IPS-20b (cell line): ENCODE measurements around the gene PNKD.
A peak's percentile ranks its signal among the peaks of the same experiment; 100 is the strongest.

Source experiments
- H3K27ac ChIP-seq: one replicate; pipeline ENCODE4 v1.5.1; 2013; ENCODE audit warnings: low read length
- H3K27me3 ChIP-seq: 2 replicates; pipeline ENCODE4 v1.6.1; 2013; ENCODE audit warnings: mild to moderate bottlenecking, low read length, inconsistent platforms; ENCODE audit not compliant: insufficient read depth
- H3K36me3 ChIP-seq: 2 replicates; pipeline ENCODE4 v1.6.1; 2013; ENCODE audit warnings: low read depth, mild to moderate bottlenecking, inconsistent platforms, low read length, moderate library complexity; ENCODE audit not compliant: insufficient read depth
- H3K4me1 ChIP-seq: 2 replicates; pipeline ENCODE4 v1.6.1; 2013; ENCODE audit warnings: mild to moderate bottlenecking, control low read depth, inconsistent platforms, low read length, moderate library complexity; ENCODE audit not compliant: insufficient read depth
- H3K4me3 ChIP-seq: 2 replicates; pipeline ENCODE4 v1.5.1; 2013; ENCODE audit warnings: mild to moderate bottlenecking, low read length, inconsistent platforms
- H3K9ac ChIP-seq: 2 replicates; pipeline ENCODE4 v1.6.1; 2013; ENCODE audit warnings: low read depth, mild to moderate bottlenecking, inconsistent platforms, low read length, moderate library complexity
- H3K9me3 ChIP-seq: 2 replicates; pipeline ENCODE4 v1.6.1; 2013; ENCODE audit warnings: mild to moderate bottlenecking, low read depth, low read length, inconsistent platforms; ENCODE audit not compliant: insufficient read depth

Gene PNKD

GRCh38 chr2:218290316-218291261, 20.3 kb downstream of the PNKD start:
- Histone ChIP-seq H3K36me3 (no peaks in the 10 kb centered on the region), H3K9me3 (no peaks in the 10 kb centered on the region), H3K9ac (no peak overlapping the region), H3K4me1 (peaks cover 25% of the 10 kb centered on the region), H3K27ac (no peak overlapping the region), H3K4me3 (no peak overlapping the region), H3K27me3 (peaks cover 4% of the 10 kb centered on the region; the same call in 1 of the 2 replicates)

GRCh38 chr2:218291318-218292047, 21.2 kb downstream of the PNKD start:
- Histone ChIP-seq H3K4me3 (peak overlapping the region; percentile 78), H3K36me3 (no peaks in the 10 kb centered on the region), H3K27me3 (peaks cover 4% of the 10 kb centered on the region; the same call in 1 of the 2 replicates), H3K9me3 (no peaks in the 10 kb centered on the region), H3K4me1 (peaks cover 25% of the 10 kb centered on the region), H3K27ac (no peak overlapping the region), H3K9ac (peak overlapping the region; percentile 59; the same call in 1 of the 2 replicates)

- no peaks in the 10 kb centered on the region for H3K36me3 ChIP-seq
- peaks cover 20% of the 10 kb centered on the region for H3K4me1 ChIP-seq
- H3K9ac ChIP-seq: peak within 1 kb of the TSS; percentile 59; the same call in 1 of the 2 replicates
- H3K9me3 ChIP-seq: no peaks in the 10 kb centered on the region
- peak within 1 kb of the TSS; percentile 78 for H3K4me3 ChIP-seq
- no peak within 1 kb of the TSS for H3K27ac ChIP-seq
- H3K27me3 ChIP-seq: peaks cover 4% of the 10 kb centered on the region; the same call in 1 of the 2 replicates
Observed at GRCh38 chr2:218292048-218293014, 22.0 kb downstream of the PNKD start, which contains the start of gene TMBIM1. Gene TMBIM1, minus strand, starts transcription at chr2:218292503. Its CDS starts 10,362 bp downstream, at chr2:218282141.

- Histone ChIP-seq H3K27me3 (peaks cover 4% of the 10 kb centered on the region; the same call in 1 of the 2 replicates), H3K4me1 (peaks cover 20% of the 10 kb centered on the region), H3K36me3 (no peaks in the 10 kb centered on the region), H3K4me3 (no peak overlapping the region), H3K27ac (no peak overlapping the region), H3K9ac (no peak overlapping the region), H3K9me3 (no peaks in the 10 kb centered on the region)
Observed at GRCh38 chr2:218293715-218294429, 23.6 kb downstream of the PNKD start.

GRCh38 chr2:218294430-218295022, 24.2 kb downstream of the PNKD start:
- Histone ChIP-seq H3K27ac (no peak overlapping the region), H3K4me1 (peaks cover 20% of the 10 kb centered on the region), H3K4me3 (no peak overlapping the region), H3K9ac (no peak overlapping the region), H3K9me3 (no peaks in the 10 kb centered on the region), H3K27me3 (peaks cover 4% of the 10 kb centered on the region; the same call in 1 of the 2 replicates), H3K36me3 (no peaks in the 10 kb centered on the region)

GRCh38 chr2:218295029-218295428, 24.7 kb downstream of the PNKD start:
- Histone ChIP-seq H3K4me1 (peaks cover 16% of the 10 kb centered on the region), H3K9ac (no peak overlapping the region), H3K36me3 (no peaks in the 10 kb centered on the region), H3K27ac (no peak overlapping the region), H3K27me3 (peaks cover 4% of the 10 kb centered on the region; the same call in 1 of the 2 replicates), H3K9me3 (no peaks in the 10 kb centered on the region), H3K4me3 (no peak overlapping the region)

- H3K4me3 ChIP-seq: no peak overlapping the region
- H3K9me3 ChIP-seq: no peaks in the 10 kb centered on the region
- no peaks in the 10 kb centered on the region for H3K36me3 ChIP-seq
- peaks cover 14% of the 10 kb centered on the region; the same call in 1 of the 2 replicates for H3K4me1 ChIP-seq
- H3K9ac ChIP-seq: no peak overlapping the region
- H3K27me3 ChIP-seq: peaks cover 4% of the 10 kb centered on the region; the same call in 1 of the 2 replicates
- no peak overlapping the region for H3K27ac ChIP-seq
Observed at GRCh38 chr2:218296200-218296599, 25.9 kb downstream of the PNKD start.

- Histone ChIP-seq H3K4me3 (no peak overlapping the region), H3K4me1 (peaks cover 14% of the 10 kb centered on the region; the same call in 1 of the 2 replicates), H3K9me3 (no peaks in the 10 kb centered on the region), H3K27ac (no peak overlapping the region), H3K27me3 (peaks cover 4% of the 10 kb centered on the region; the same call in 1 of the 2 replicates), H3K36me3 (no peaks in the 10 kb centered on the region), H3K9ac (no peak overlapping the region)
Observed at GRCh38 chr2:218296847-218297246, 26.5 kb downstream of the PNKD start.

GRCh38 chr2:218298314-218298875, 28.1 kb downstream of the PNKD start:
- no peak overlapping the region for H3K27ac ChIP-seq
- H3K4me1 ChIP-seq: peaks cover 9% of the 10 kb centered on the region; the same call in 1 of the 2 replicates
- H3K27me3 ChIP-seq: no peaks in the 10 kb centered on the region
- H3K9ac ChIP-seq: no peak overlapping the region
- no peak overlapping the region for H3K4me3 ChIP-seq
- no peaks in the 10 kb centered on the region for H3K9me3 ChIP-seq
- H3K36me3 ChIP-seq: no peaks in the 10 kb centered on the region

GRCh38 chr2:218300141-218300540, 29.8 kb downstream of the PNKD start:
- no peaks in the 10 kb centered on the region for H3K9me3 ChIP-seq
- no peak overlapping the region for H3K9ac ChIP-seq
- H3K27me3 ChIP-seq: no peaks in the 10 kb centered on the region
- H3K27ac ChIP-seq: no peak overlapping the region
- H3K4me1 ChIP-seq: peaks cover 3% of the 10 kb centered on the region; the same call in 1 of the 2 replicates
- no peaks in the 10 kb centered on the region for H3K36me3 ChIP-seq
- H3K4me3 ChIP-seq: no peak overlapping the region
